ENCODE data around the gene STK32B.
"Not testable (repeated sequence)": the region's sequence is repeated elsewhere in the genome, so short reads cannot be mapped to it uniquely, and the experiment has no call there.

STK32B gene

GRCh38 chr4:5409972-5410618, 358.8 kb downstream of the STK32B start:
- DNase-seq: no peak

GRCh38 chr4:5412296-5412695, 361.0 kb downstream of the STK32B start:
- DNase-seq: no peak

- DNase-seq: no peak
Observed at GRCh38 chr4:5412751-5413150, 361.5 kb downstream of the STK32B start.

DNA sequence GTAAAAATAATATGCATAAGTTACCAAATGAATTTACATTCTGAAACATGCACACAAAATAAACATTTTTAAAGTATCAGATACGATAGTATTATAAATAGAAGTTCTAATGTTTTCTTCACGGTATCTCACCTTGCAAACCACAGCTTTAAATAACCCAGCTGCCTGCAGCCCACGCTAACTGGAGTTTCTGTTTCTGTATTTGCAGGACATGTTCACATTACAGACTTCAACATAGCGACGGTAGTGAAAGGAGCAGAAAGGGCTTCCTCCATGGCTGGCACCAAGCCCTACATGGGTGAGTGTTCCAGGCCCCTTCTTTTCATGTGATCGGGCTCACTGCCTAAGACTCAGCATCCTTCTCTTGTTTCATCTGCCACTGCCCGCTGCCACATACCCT, 365.4 kb downstream of the STK32B start:
- DNase-seq: no peak

GRCh38 chr4:5420266-5420665, 369.0 kb downstream of the STK32B start:
- DNase-seq: no peak

DNA sequence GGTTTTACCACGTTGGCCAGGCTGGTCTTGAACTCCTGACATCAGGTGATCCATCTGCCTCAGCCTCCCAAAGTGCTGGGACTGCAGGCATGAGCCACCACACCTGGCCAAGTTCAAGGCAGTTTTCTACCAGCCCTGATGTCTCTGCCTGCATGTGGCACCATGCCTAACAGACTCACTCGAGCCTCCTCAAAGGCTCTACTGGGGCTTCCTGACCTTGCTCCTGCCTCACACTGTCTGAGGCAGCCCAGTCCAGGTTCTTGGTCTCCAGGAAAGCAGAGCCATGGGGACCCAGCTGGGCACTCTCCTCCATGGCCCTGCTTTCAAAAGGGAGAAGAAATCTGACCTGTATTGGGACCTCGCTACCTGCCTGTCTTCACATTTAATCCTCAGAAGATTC, 370.1 kb downstream of the STK32B start:
- no peak for DNase-seq

- no peak for DNase-seq
Observed at GRCh38 chr4:5422195-5422594, 370.9 kb downstream of the STK32B start.

GRCh38 chr4:5423670-5424069, 372.4 kb downstream of the STK32B start:
- no peak for DNase-seq

- DNase-seq: no peak
Observed at GRCh38 chr4:5424211-5424610, 372.9 kb downstream of the STK32B start.

- DNase-seq: no peak
Observed at GRCh38 chr4:5424901-5425300, 373.6 kb downstream of the STK32B start.

- no peak for DNase-seq
Observed at GRCh38 chr4:5429747-5430146, 378.5 kb downstream of the STK32B start.

DNA sequence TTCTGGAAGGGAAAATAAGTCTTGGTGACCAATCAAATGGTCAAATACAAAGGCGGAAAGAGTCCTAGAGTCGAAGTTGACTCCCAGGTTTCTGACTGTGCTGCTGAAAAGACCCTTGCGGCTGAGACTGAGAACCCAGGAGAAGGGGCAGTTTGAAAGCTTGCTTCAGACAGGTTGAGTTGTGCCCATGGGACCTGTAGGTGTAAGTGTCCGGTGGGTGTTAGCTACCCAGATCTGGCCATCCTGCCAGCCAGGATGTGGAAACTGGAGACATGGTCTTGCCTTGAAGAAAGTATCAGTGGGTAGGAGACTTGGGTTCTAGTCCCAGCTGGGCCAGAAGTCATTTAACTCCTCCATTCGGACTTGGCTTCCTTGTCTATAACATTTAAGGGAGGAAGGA, 381.9 kb downstream of the STK32B start:
- no peak for DNase-seq

DNA sequence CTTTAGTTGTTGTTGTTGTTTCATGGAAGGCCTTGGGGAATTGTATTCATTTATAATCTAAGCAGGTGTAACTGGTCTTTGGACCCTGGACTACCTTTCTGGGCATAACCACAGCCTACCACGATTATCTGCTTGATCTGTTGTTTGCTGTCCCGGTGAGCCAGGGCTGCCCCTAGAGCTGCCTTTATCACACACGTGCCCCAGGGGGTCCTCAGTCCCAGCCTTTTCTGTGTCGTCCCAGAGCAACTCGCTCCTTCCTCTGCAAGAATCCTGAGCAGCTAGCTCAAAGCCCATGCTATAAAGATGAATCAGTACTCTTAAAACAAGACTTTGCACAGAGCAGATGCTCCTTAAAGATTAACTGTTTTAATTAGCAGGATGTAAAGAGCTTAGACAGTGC, 383.9 kb downstream of the STK32B start:
- no peak for DNase-seq

DNA sequence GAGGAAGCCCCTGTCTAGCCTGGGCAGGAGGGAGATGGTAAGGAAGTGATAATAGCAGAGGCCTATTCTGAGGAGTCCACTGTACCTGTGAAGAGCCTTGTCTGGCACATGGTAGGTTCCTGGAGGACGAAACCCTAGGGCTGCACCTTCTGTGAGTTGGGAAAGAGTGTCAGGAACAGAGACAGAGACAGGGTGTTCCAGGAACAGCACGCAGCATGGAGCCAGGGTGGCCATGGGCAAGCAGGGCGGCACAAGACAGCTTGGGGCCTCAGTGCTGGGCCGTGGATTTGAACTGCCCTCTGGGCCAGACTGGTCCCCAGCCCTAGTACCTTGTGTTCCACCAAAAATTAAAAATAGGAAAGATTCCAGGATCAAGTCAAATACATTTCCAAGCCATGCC, 384.5 kb downstream of the STK32B start:
- no peak for DNase-seq

DNA sequence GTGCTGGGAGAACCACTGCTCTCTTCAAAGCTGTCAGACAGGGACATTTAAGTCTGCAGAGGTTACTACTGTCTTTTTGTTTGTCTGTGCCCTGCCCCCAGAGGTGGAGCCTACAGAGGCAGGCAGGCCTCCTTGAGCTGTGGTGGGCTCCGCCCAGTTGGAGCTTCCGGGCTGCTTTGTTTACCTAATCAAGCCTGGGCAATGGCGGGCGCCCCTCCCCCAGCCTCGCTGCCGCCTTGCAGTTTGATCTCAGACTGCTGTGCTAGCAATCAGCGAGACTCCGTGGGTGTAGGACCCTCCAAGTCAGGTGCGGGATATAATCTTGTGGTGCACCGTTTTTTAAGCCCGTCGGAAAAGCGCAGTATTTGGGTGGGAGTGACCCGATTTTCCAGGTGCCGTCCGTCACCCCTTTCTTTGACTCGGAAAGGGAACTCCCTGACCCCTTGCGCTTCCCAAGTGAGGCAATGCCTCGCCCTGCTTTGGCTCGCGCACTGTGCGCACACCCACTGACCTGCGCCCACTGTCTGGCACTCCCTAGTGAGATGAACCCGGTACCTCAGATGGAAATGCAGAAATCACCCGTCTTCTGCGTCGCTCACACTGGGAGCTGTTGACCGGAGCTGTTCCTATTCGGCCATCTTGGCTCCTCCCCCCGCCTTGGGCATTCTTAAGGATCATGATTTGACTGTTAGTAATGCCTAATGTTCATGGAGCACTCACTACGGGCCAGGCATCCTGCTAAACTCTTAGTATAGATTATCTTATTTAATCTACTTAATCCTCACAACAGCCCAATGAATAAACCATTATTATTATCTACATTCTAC, 392.9 kb downstream of the STK32B start:
- DNase-seq: not testable (repeated sequence)

GRCh38 chr4:5444918-5445517, 393.7 kb downstream of the STK32B start:
- DNase-seq: no peak

DNA sequence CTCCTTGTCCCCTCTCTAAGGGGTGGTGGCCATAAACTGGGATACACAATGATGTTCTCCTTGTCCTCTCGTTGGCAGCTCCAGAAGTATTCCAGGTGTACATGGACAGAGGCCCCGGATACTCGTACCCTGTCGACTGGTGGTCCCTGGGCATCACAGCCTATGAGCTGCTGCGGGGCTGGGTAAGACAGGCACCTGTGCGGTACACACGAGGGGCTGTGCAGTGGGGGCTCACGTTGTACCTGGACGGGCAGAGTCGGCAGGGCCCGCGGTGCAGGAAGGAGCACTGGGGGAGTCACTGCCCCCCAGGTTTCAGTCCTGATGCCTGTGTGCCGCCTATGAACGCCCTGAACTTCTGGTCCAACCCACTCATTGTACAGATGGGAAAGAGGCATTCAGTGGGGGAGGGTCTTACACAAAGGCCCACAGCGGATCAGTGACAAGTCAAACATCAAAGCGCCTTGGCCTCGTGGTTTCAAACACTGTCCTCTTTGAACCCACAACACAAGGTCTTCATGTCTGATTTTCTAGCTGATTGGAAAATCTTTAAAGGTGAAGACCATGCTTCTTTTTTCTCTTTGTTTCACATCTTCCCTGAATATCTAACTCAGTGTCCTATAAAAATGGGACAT, 395.4 kb downstream of the STK32B start:
- no peak for DNase-seq

- DNase-seq: no peak
Observed at GRCh38 chr4:5447755-5448154, 396.5 kb downstream of the STK32B start.

- DNase-seq: no peak
Observed at GRCh38 chr4:5448221-5448620, 396.9 kb downstream of the STK32B start.

GRCh38 chr4:5451243-5451642, 400.0 kb downstream of the STK32B start:
- DNase-seq: no peak

DNA sequence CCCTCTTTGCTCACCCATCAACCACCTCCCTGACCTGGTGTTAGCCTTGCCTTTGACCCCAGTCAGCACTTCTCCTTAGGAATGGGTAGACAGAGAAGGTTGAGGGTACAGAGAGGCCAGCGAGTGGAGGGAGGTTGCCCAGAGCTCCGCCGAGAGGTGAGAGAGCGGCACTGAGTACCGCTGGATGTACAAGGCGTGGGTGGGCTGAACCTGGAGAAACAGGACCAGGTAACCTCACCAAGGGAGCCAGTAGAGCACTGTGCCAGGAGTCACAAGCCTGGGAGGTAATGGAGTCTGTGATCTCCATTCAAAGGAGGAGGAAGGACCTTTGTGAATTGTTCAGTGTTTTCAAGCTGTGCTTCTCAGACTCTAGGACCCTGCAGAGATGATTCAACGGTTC, 400.9 kb downstream of the STK32B start:
- no peak for DNase-seq

DNA sequence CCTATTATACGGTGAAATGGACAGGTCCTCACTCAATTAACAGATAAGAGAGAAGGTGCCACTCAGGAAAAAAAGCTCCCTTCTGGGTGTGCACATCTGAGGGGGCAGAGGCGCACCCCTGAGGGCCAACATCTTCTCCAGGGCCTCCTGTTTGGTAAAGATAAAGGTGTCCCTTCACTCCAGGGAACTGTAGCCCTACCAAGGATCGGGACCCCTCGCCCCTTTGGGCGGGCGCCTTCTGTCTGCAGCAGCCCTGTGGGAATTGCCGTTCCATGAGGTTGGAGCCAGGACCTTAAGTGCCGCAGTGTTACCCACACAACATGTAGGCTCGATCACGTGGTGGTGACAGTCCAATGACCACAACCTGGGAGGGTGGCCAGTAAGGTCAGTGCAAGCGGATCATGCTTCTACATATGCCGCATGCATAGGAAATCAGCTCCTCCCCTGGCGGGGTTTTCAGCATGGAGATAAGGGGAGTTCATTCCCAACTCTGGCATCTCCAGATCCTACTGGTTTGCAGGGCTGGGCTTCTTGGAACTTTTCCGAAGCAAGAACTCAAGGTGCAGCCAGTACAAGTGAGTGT, 403.8 kb downstream of the STK32B start:
- no peak for DNase-seq

DNA sequence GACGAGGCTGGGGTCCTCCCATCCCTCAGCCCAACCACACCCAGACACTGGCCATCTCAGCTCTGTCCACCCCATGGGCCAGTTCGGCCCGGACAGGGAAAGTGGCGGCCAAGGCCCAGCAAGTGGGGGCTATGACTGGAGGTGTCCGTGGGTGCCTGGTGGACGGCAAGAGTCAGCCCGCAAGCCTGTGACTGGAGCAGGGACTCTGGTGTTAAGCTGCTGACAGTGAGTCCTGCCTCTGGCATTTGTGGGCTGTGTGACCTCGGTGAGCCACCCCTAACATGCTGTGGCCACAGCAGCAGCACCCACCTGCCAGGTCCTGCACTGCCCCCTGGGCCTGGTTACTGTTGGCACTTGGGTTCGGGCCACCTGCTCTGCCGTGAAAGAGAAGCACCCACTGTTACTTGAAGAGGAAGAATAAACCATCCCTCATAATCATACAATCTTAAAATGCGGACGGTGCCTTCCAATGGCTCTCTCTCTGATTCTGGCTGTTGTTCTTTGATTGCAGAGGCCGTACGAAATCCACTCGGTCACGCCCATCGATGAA, 405.1 kb downstream of the STK32B start:
- no peak for DNase-seq
